Keratinocyte (primary cell): Measurements from ENCODE around the gene ZHX3. TPM values are rescaled to one million over a fixed set of nuclear protein-coding genes. Genes with fewer than 3 reads are reported as not detected.

ENCODE experiments used
- DNase-seq: peaks from one replicate; pipeline ENCODE4 v3.0.0-alpha.2; 2011; ENCODE audit warnings: low read depth, missing footprints, low spot score
- FAIRE-seq: peaks from 2 replicates; lab custom pipeline; 2011; peaks lifted over from hg19 to GRCh38; lab: Jason Lieb, UNC
- H2AFZ ChIP-seq: 2 replicates; pipeline ENCODE4 v1.6.0; 2012; ENCODE audit warnings: low read length, control low read depth, inconsistent platforms; ENCODE audit not compliant: control insufficient read depth
- H3K27ac ChIP-seq: 2 replicates; pipeline ENCODE4 v1.5.1; 2011; ENCODE audit warnings: low read length; ENCODE audit not compliant: control insufficient read depth, insufficient read depth
- H3K27me3 ChIP-seq: 3 replicates; pipeline ENCODE4 v1.6.0; 2011; ENCODE audit warnings: low read length; ENCODE audit not compliant: control insufficient read depth, insufficient read depth; ENCODE audit errors: extremely low read depth
- H3K36me3 ChIP-seq, 2 experiments: 2 replicates in 1 of 2; 3 replicates in 1 of 2; pipeline ENCODE4 v1.5.1; 2011; ENCODE audit warnings: low read length in 2 of 2, mild to moderate bottlenecking in 1 of 2; ENCODE audit not compliant: control insufficient read depth in 2 of 2, insufficient read depth in 2 of 2; ENCODE audit errors: extremely low read depth in 1 of 2
- H3K4me1 ChIP-seq: 3 replicates; pipeline ENCODE4 v1.5.1; 2011; ENCODE audit warnings: low read length; ENCODE audit not compliant: control insufficient read depth, insufficient read depth; ENCODE audit errors: extremely low read depth
- H3K4me2 ChIP-seq: 3 replicates; pipeline ENCODE4 v1.6.0; 2011; ENCODE audit warnings: low read depth, low read length; ENCODE audit not compliant: control insufficient read depth, insufficient read depth; ENCODE audit errors: extremely low read depth
- H3K4me3 ChIP-seq, 3 experiments: fragments of 200-600 bp in 1 of 3; sonication (generic) in 1 of 3; 2 replicates in 2 of 3; 3 replicates in 1 of 3; pipeline ENCODE4 v1.5.1; 2011 to 2016; ENCODE audit warnings: low read length in 3 of 3, mild to moderate bottlenecking in 3 of 3, control low read depth in 2 of 3, inconsistent platforms in 1 of 3, low read depth in 1 of 3, mixed read lengths in 1 of 3, mixed run types in 1 of 3, moderate library complexity in 1 of 3; ENCODE audit not compliant: control insufficient read depth in 2 of 3, insufficient read depth in 2 of 3; ENCODE audit errors: extremely low read depth in 1 of 3
- H3K79me2 ChIP-seq: 2 replicates; pipeline ENCODE4 v1.6.0; 2012; ENCODE audit warnings: low read length; ENCODE audit not compliant: control insufficient read depth, insufficient read depth
- H3K9ac ChIP-seq: 3 replicates; pipeline ENCODE4 v1.6.0; 2011; ENCODE audit warnings: low read length; ENCODE audit not compliant: control insufficient read depth, insufficient read depth; ENCODE audit errors: extremely low read depth
- H3K9me1 ChIP-seq: 3 replicates; pipeline ENCODE4 v1.6.0; 2011; ENCODE audit warnings: low read length; ENCODE audit not compliant: control insufficient read depth, insufficient read depth; ENCODE audit errors: extremely low read depth
- H3K9me3 ChIP-seq: 2 replicates; pipeline ENCODE4 v1.5.1; 2012; ENCODE audit warnings: low read depth, low read length; ENCODE audit not compliant: control insufficient read depth
- H4K20me1 ChIP-seq: 3 replicates; pipeline ENCODE4 v1.6.0; 2011; ENCODE audit warnings: low read length; ENCODE audit not compliant: control insufficient read depth, insufficient read depth; ENCODE audit errors: extremely low read depth
- CTCF ChIP-seq, 3 experiments: IDR thresholded peaks in 1 of 3; conservative IDR thresholded peaks in 1 of 3; optimal IDR thresholded peaks in 1 of 3; 2 replicates in 2 of 3; 3 replicates in 1 of 3; pipeline versions ENCODE3 to v1.5.1; 2011; ENCODE audit warnings: low read length in 3 of 3, mild to moderate bottlenecking in 3 of 3, moderate library complexity in 2 of 3, control low read depth in 1 of 3, inconsistent platforms in 1 of 3; ENCODE audit not compliant: insufficient read depth in 2 of 3; ENCODE audit errors: extremely low read depth in 1 of 3
- EZH2 ChIP-seq: IDR thresholded peaks from one replicate; pipeline ENCODE4 v1.6.1; 2012; ENCODE audit warnings: inconsistent platforms, mild to moderate bottlenecking, low read length, moderate library complexity
- dilution Hi-C: fragments of 300-500 bp; cut with MboI; formaldehyde crosslinking; loops from one replicate; pipeline ENCODE4 v1.7.0; 2020; ENCODE audit warnings: low sequenced_read_pairs; ENCODE audit not compliant: extremely low pct_ligation_motif_present
- polyA plus RNA-seq, 5 experiments: library from polyadenylated mRNA; depleted of rRNA in 3 of 5; stranded (reverse) in 3 of 5; stranded (forward) in 1 of 5; unstranded in 1 of 5; fragments of >200 nt; gene quantifications; 1 replicate in 1 of 5; 2 replicates in 3 of 5; 3 replicates in 1 of 5; pipeline versions ENCODE4 v1.2.1 to v1.2.3, GENCODE V29; 2011 to 2012; ENCODE audit warnings: missing spikeins in 2 of 5, low read depth in 1 of 5, low replicate concordance in 1 of 5
- small RNA-seq, 3 experiments: library from RNA; depleted of rRNA; stranded (forward); fragments of <200 nt; gene quantifications; one replicate each; pipeline ENCODE3, GENCODE V24; 2012; ENCODE audit warnings: low read depth in 3 of 3, low replicate concordance in 1 of 3; ENCODE audit not compliant: insufficient read length in 3 of 3

ZHX3 gene
- polyA plus RNA-seq, 1 donor (not counting 4 experiments of a cell fraction or from before 2014, with no cell fraction given): 16.5 TPM

GRCh38 chr20:41131594-41132387 is 185.7 kb downstream of the ZHX3 start:
- dilution Hi-C loops: no loop called here
- no peak for DNase-seq

More at GRCh38 chr20:41131594-41132387, 185.7 kb downstream of the ZHX3 start:
- H3K9me1 ChIP-seq: no peaks in the 10 kb centered on the region
- no peaks in the 10 kb centered on the region for H3K79me2 ChIP-seq
- no peaks in the 10 kb centered on the region for H4K20me1 ChIP-seq
- no peaks in the 10 kb centered on the region for H3K27me3 ChIP-seq
- H3K4me2 ChIP-seq: no peak overlapping the region
- no peaks in the 10 kb centered on the region for H3K9me3 ChIP-seq
- H3K9ac ChIP-seq: no peak overlapping the region
- no peak overlapping the region for H3K4me3 ChIP-seq
- H2AFZ ChIP-seq: no peak overlapping the region
- peaks cover 30% of the 10 kb centered on the region for H3K4me1 ChIP-seq
- no peak for FAIRE-seq
- H3K36me3 ChIP-seq: peaks cover under 1 to 2% of the 10 kb centered on the region in 2 experiments
- no peak for TF ChIP-seq CTCF (optimal IDR thresholded peaks at IDR 0.05 in 1 of 3, IDR thresholded peaks at IDR 0.05 in 1 of 3, conservative IDR thresholded peaks at IDR 0.05 in 1 of 3; ENCODE audit: extremely low read depth in 1 of 3, insufficient read depth in 2 of 3, low read length in 3 of 3)
- no peak for TF ChIP-seq EZH2
- no peak overlapping the region for H3K27ac ChIP-seq

Small RNA genes within 50 kb of the gene (small RNA-seq; reads per million reads assigned to genes)
- gene AL022394.1: 0 reads per million in 3 experiments
- 0 reads per million in 3 experiments for gene MIR6871
- 0 reads per million in 3 experiments for gene RN7SL615P

Other genes with a start within 250 kb of the ZHX3 start
- 38.4 to 54.1 TPM (median 41.5 TPM) in 3 replicates for gene PLCG1, start 180.2 kb downstream of the ZHX3 start, polyA plus RNA-seq
- 15.6 to 32.4 TPM (median 18.1 TPM) in 3 replicates for gene LPIN3, start 23.1 kb upstream of the ZHX3 start, polyA plus RNA-seq
- not detected in 3 replicates for gene EMILIN3, start 49.1 kb upstream of the ZHX3 start, polyA plus RNA-seq